Measurements from ENCODE around the gene MYL11.

GRCh38 chr16:30368792-30369090 lies 5.9 kb upstream of the MYL11 start:
- TF ChIP-seq EZH2 (IDR thresholded peaks at IDR 0.05; ENCODE audit: borderline replicate concordance, low read depth, low read length, severe bottlenecking) = no peak
- TF ChIP-seq CTCF (IDR thresholded peaks at IDR 0.05; ENCODE audit: borderline replicate concordance, extremely low read depth, low read length, poor library complexity, severe bottlenecking) = no peak
